ENCODE measurements around the gene ADCY9.
"Not testable (repeated sequence)": the region's sequence is repeated elsewhere in the genome, so short reads cannot be mapped to it uniquely, and the experiment has no call there.

The ADCY9 gene

DNA sequence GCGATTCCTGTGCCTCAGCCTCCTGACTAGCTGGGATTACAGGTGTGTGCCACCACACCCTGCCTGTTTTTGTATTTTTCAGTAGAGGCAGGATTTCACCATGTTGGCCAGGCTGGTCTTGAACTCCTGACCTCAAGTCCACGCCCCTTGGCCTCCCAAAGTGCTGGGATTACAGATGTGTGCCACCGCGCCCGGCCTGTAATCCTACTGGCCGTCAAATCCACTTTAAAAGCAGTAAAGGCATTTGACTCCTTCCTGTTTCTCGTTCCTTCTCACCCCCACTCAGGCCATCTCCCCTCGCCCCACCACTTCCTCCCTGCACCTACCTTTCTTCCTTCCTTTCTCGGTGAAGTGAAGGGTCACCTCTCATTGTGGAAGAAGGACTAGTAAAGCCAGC lies 166.3 kb downstream of the ADCY9 start:
- H3K4me3 ChIP-seq (ENCODE audit: insufficient read depth, low read depth, low read length, poor library complexity, severe bottlenecking) = no peak overlapping the region
- H3K9me3 ChIP-seq (ENCODE audit: control insufficient read depth, low read length) = no peaks in the 10 kb centered on the region
- no peak for DNase-seq
- no peaks in the 10 kb centered on the region for H3K36me3 ChIP-seq (ENCODE audit: control insufficient read depth, insufficient read depth, low read length)
- H3K27me3 ChIP-seq (replicated peaks; ENCODE audit: control insufficient read depth, insufficient read depth, low read length, poor library complexity, severe bottlenecking) = peaks cover 7% of the 10 kb centered on the region
- no peaks in the 10 kb centered on the region for H3K4me1 ChIP-seq (ENCODE audit: control insufficient read depth, insufficient read depth, low read length, poor library complexity, severe bottlenecking)
- no peak overlapping the region for H3K27ac ChIP-seq (ENCODE audit: insufficient read depth, low read length, poor library complexity, severe bottlenecking)

GRCh38 chr16:3949287-3949686 lies 167.0 kb downstream of the ADCY9 start:
- Histone ChIP-seq H3K4me1 (ENCODE audit: control insufficient read depth, insufficient read depth, low read length, poor library complexity, severe bottlenecking) (no peaks in the 10 kb centered on the region), H3K27me3 (replicated peaks; ENCODE audit: control insufficient read depth, insufficient read depth, low read length, poor library complexity, severe bottlenecking) (peaks cover 2% of the 10 kb centered on the region), H3K36me3 (ENCODE audit: control insufficient read depth, insufficient read depth, low read length) (no peaks in the 10 kb centered on the region), H3K4me3 (ENCODE audit: insufficient read depth, low read depth, low read length, poor library complexity, severe bottlenecking) (no peak overlapping the region), H3K27ac (ENCODE audit: insufficient read depth, low read length, poor library complexity, severe bottlenecking) (no peak overlapping the region), H3K9me3 (ENCODE audit: control insufficient read depth, low read length) (no peaks in the 10 kb centered on the region)
- DNase-seq = no peak

DNA sequence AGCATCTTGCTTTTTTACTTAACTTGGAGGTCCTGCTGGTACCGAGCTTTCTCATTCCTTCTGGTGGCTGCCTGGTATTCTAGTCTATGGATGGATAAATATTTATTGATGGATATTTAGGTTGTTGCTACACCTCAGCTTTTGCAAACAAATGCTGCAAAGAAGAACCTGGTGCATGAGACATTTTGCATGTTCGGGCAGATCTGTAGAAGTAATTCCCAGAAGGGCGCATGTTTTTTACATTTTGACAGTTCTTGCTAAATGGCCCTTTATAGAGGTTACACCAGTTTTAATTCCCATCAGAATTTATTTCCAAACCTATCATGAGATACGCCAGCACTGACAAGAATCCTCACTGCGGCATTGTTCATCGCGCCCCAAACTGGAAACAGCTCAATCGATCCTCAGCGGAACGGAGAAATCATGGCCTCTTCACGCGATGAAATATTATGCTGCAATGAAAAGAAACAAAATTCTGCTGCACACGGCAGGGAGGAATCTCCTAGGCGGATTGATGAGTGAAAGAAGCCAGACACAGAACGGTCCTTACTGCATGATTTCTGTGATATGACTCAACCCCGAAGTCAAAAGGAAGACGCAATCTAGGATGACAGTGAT lies 167.8 kb downstream of the ADCY9 start:
- no peaks in the 10 kb centered on the region for H3K27me3 ChIP-seq (replicated peaks; ENCODE audit: control insufficient read depth, insufficient read depth, low read length, poor library complexity, severe bottlenecking)
- H3K9me3 ChIP-seq (ENCODE audit: control insufficient read depth, low read length) = no peaks in the 10 kb centered on the region
- no peak overlapping the region for H3K27ac ChIP-seq (ENCODE audit: insufficient read depth, low read length, poor library complexity, severe bottlenecking)
- H3K36me3 ChIP-seq (ENCODE audit: control insufficient read depth, insufficient read depth, low read length) = no peaks in the 10 kb centered on the region
- no peak for DNase-seq
- no peak overlapping the region for H3K4me3 ChIP-seq (ENCODE audit: insufficient read depth, low read depth, low read length, poor library complexity, severe bottlenecking)
- no peaks in the 10 kb centered on the region for H3K4me1 ChIP-seq (ENCODE audit: control insufficient read depth, insufficient read depth, low read length, poor library complexity, severe bottlenecking)

- no peaks in the 10 kb centered on the region for H3K27me3 ChIP-seq (replicated peaks; ENCODE audit: control insufficient read depth, insufficient read depth, low read length, poor library complexity, severe bottlenecking)
- DNase-seq = no peak
- no peak overlapping the region for H3K27ac ChIP-seq (ENCODE audit: insufficient read depth, low read length, poor library complexity, severe bottlenecking)
- H3K4me3 ChIP-seq (ENCODE audit: insufficient read depth, low read depth, low read length, poor library complexity, severe bottlenecking) = no peak overlapping the region
- H3K9me3 ChIP-seq (ENCODE audit: control insufficient read depth, low read length) = no peaks in the 10 kb centered on the region
- H3K4me1 ChIP-seq (ENCODE audit: control insufficient read depth, insufficient read depth, low read length, poor library complexity, severe bottlenecking) = no peaks in the 10 kb centered on the region
- no peaks in the 10 kb centered on the region for H3K36me3 ChIP-seq (ENCODE audit: control insufficient read depth, insufficient read depth, low read length)
Observed at GRCh38 chr16:3946604-3947180, 169.6 kb downstream of the ADCY9 start.

DNA sequence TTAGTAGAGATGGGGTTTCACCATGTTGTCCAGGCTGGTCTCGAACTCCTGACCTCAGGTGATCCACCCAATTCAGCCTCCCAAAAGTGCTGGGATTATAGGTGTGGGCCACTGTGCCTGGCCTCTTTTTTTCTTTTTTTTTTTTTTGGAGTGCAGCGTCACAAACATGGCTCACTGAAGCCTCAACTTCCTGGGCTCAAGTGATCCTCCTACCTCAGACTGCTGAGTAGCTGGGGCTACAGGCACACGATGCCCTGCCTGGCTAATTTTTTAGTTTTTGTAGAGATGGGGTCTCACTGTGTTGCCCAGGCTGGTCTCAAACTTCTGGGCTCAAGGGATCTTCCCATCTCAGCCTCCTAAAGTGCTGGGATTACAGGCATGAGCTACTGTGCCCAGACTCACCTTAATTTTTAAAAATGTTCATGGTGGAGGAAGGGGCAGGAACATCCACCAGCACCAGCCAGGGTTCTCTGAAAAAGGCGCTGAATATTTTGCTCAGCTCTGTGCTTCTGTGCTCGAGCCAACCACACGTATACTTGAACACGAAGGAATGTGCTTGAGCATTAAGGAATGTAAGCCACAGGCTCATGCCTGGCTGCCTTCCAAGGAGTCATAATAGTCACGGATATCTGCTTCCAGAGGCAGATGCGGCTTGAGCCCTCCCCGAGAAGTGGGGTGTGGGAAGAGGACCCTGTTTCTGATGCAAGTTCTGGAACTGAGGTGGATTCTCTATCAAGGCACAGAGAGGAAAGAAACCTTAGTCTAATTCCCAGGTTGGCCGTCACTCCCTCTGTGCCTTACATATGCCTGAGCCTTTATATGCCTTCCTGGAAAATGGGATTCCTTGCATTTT lies 170.3 kb downstream of the ADCY9 start:
- Histone ChIP-seq H3K4me3 (ENCODE audit: insufficient read depth, low read depth, low read length, poor library complexity, severe bottlenecking) (no peak overlapping the region), H3K36me3 (ENCODE audit: control insufficient read depth, insufficient read depth, low read length) (no peaks in the 10 kb centered on the region), H3K27me3 (replicated peaks; ENCODE audit: control insufficient read depth, insufficient read depth, low read length, poor library complexity, severe bottlenecking) (no peaks in the 10 kb centered on the region), H3K4me1 (ENCODE audit: control insufficient read depth, insufficient read depth, low read length, poor library complexity, severe bottlenecking) (no peaks in the 10 kb centered on the region), H3K9me3 (ENCODE audit: control insufficient read depth, low read length) (no peaks in the 10 kb centered on the region), H3K27ac (ENCODE audit: insufficient read depth, low read length, poor library complexity, severe bottlenecking) (no peak overlapping the region)
- no peak for DNase-seq

DNA sequence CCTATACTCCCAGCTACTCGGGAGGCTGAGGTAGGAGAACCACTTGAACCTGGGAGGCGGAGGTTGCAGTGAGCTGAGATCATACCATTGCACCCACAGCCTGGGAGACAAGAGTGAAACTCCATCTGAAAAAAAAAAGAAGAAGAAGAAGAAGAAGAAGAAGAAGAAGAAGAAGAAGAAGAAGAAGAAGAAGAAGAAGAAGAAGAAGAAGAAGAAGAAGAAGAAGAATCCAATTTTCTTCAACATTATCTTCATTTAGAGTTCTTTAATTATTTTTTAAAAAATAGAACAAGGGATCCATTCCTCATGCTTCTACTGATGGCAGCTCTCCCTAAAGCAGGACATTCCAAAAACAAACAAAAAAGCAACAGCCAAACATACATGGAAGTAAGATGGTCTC lies 171.8 kb downstream of the ADCY9 start:
- not testable (repeated sequence) for DNase-seq; H3K27ac ChIP-seq (ENCODE audit: insufficient read depth, low read length, poor library complexity, severe bottlenecking); H3K4me1 ChIP-seq (ENCODE audit: control insufficient read depth, insufficient read depth, low read length, poor library complexity, severe bottlenecking); H3K9me3 ChIP-seq (ENCODE audit: control insufficient read depth, low read length); H3K27me3 ChIP-seq (replicated peaks; ENCODE audit: control insufficient read depth, insufficient read depth, low read length, poor library complexity, severe bottlenecking); H3K4me3 ChIP-seq (ENCODE audit: insufficient read depth, low read depth, low read length, poor library complexity, severe bottlenecking); H3K36me3 ChIP-seq (ENCODE audit: control insufficient read depth, insufficient read depth, low read length)

DNA sequence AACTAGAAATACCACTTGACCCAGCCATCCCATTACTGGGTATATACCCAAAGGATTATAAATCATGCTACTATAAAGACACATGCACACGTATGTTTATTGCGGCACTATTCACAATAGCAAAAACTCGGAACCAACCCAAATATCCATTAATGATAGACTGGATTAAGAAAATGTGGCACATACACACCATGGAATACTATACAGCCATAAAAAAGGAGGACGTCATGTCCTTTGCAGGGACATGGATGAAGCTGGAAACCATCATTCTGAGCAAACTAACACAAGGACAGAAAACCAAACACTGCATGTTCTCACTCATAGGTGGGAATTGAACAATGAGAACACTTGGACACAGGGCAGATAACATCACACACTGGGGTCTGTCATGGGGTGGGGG lies 174.1 kb downstream of the ADCY9 start:
- H3K4me1 ChIP-seq (ENCODE audit: control insufficient read depth, insufficient read depth, low read length, poor library complexity, severe bottlenecking) = peaks cover 11% of the 10 kb centered on the region
- H3K27me3 ChIP-seq (replicated peaks; ENCODE audit: control insufficient read depth, insufficient read depth, low read length, poor library complexity, severe bottlenecking); DNase-seq; H3K4me3 ChIP-seq (ENCODE audit: insufficient read depth, low read depth, low read length, poor library complexity, severe bottlenecking); H3K27ac ChIP-seq (ENCODE audit: insufficient read depth, low read length, poor library complexity, severe bottlenecking); H3K36me3 ChIP-seq (ENCODE audit: control insufficient read depth, insufficient read depth, low read length); H3K9me3 ChIP-seq (ENCODE audit: control insufficient read depth, low read length): not testable (repeated sequence)

DNA sequence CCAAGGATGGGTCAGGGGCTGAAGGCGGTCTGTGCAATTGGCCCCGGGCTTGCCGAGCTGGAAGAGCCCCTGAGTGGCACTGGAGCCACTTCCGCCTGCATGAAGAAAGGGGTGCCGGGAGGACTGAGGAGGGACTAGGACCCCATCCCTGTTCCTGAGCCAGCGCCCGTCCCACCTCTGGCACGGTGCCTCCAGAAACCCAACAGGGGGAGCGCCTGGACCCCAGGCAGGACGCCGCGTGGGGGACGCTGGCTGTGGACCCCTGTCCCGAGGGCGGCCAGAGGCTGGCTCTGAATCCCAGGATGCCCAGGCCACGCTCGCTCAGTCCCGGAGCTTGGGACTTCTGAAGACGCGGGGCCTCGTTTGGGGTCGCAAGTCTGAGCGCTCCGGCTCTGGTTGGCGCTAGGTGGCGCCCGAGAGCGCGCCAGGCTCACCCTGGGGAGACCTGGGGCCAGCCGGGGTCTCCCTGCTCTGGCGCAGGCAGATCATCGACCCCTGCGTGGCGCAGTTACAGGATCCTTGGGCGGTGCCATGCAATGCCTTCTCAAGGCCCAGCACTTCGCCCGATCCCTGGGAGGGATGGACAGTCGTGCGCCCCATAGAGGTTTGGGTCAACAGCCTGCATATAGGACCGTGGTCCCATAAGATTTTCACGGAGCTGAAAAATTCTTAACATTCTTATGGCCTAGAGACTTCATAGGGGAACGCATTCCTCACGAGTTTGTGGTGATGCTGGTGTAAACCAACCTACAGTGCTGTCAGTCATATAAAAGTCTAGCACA lies 177.2 kb downstream of the ADCY9 start:
- no peaks in the 10 kb centered on the region for H3K27me3 ChIP-seq (replicated peaks; ENCODE audit: control insufficient read depth, insufficient read depth, low read length, poor library complexity, severe bottlenecking)
- H3K27ac ChIP-seq (ENCODE audit: insufficient read depth, low read length, poor library complexity, severe bottlenecking) = no peak overlapping the region
- H3K4me1 ChIP-seq (ENCODE audit: control insufficient read depth, insufficient read depth, low read length, poor library complexity, severe bottlenecking) = peaks cover 11% of the 10 kb centered on the region
- peak overlapping the region; percentile 35 for H3K4me3 ChIP-seq (ENCODE audit: insufficient read depth, low read depth, low read length, poor library complexity, severe bottlenecking)
- DNase-seq = peak; percentile 27 to 40 (median 30)
- H3K9me3 ChIP-seq (ENCODE audit: control insufficient read depth, low read length) = no peaks in the 10 kb centered on the region
- H3K36me3 ChIP-seq (ENCODE audit: control insufficient read depth, insufficient read depth, low read length) = no peaks in the 10 kb centered on the region

DNA sequence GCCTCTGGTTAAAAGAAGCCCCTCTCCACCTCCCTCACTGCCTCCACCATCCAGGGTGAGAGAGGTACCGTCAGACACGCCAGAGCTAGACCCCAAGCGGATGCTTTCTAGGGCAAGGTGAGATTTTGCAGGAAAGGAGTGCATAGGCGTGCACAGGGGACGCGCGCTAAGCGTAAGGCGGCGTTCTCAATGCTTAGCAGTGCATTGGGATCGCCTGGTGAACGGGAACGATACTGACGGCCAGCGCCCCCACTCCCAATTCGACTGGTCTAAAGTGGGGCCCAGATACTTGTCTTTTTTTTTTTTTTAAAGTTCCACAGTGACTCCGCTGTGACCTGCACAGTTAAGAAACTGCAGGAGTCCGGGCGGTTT lies 177.8 kb downstream of the ADCY9 start:
- DNase-seq = no peak
- H3K9me3 ChIP-seq (ENCODE audit: control insufficient read depth, low read length) = no peaks in the 10 kb centered on the region
- peaks cover 11% of the 10 kb centered on the region for H3K4me1 ChIP-seq (ENCODE audit: control insufficient read depth, insufficient read depth, low read length, poor library complexity, severe bottlenecking)
- H3K27ac ChIP-seq (ENCODE audit: insufficient read depth, low read length, poor library complexity, severe bottlenecking) = no peak overlapping the region
- H3K36me3 ChIP-seq (ENCODE audit: control insufficient read depth, insufficient read depth, low read length) = no peaks in the 10 kb centered on the region
- H3K27me3 ChIP-seq (replicated peaks; ENCODE audit: control insufficient read depth, insufficient read depth, low read length, poor library complexity, severe bottlenecking) = no peaks in the 10 kb centered on the region
- H3K4me3 ChIP-seq (ENCODE audit: insufficient read depth, low read depth, low read length, poor library complexity, severe bottlenecking) = peak overlapping the region; percentile 35
